ENCODE data around the gene HCFC1.

GRCh38 chrX:153922932-153923857 is 48.4 kb downstream of the HCFC1 start:
- TF ChIP-seq CTCF (conservative IDR thresholded peaks at IDR 0.05; ENCODE audit: low read depth, low read length) = peak; percentile 40; the same call in 1 of the 2 replicates
- TF ChIP-seq EZH2 (IDR thresholded peaks at IDR 0.05; ENCODE audit: borderline replicate concordance, low read depth, low read length, poor library complexity, severe bottlenecking) = no peak
